GM20431 (cell line): ENCODE measurements around the gene PRR12.
"Not testable (repeated sequence)": the region's sequence is repeated elsewhere in the genome, so short reads cannot be mapped to it uniquely, and the experiment has no call there.

Experiments used
- in situ Hi-C: fragments of 300-500 bp; cut with MseI, MboI; formaldehyde crosslinking; loops from one replicate; pipeline ENCODE4 v1.15.0; 2020; ENCODE audit warnings: low sequenced_read_pairs; ENCODE audit not compliant: unreplicated experiment

PRR12 gene

DNA sequence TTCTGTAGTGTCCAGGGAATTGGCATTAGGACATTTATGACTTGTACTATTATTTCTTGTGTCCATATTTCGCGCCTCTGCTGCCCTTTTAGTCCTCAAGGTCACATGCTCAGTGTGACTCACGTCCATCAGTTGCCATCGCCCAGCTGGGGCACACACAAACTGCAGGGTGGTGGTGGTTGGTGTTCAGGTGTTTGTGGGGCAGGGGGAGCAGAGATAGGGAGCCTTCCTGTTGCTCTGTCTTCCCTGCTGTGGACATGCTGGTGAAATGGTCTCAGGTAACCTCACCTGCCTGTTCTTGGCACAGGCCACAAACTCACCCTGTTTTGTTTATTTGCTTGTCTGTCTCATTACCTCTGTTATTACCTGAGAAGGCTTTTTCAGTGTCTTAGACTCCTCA is 22.4 kb downstream of the PRR12 start:
- in situ Hi-C loops = no loop called here

- in situ Hi-C loops = no loop called here
Observed at GRCh38 chr19:49614096-49614833, 23.3 kb downstream of the PRR12 start.

DNA sequence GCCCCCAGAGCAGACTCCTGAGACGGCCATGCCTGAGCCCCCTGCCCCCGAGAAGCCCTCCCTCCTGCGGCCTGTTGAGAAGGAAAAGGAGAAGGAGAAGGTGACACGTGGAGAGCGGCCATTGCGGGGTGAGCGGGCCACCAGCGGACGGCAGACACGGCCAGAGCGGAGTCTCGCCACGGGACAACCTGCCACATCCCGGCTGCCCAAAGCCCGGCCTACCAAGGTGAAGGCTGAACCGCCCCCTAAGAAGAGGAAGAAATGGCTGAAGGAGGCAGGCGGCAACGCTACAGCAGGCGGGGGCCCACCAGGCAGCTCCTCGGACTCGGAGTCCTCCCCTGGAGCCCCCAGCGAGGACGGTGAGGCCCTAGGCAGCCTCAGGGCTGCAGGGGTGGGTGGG is 24.9 kb downstream of the PRR12 start:
- in situ Hi-C loops = no loop called here

- in situ Hi-C loops = no loop called here
Observed at GRCh38 chr19:49616532-49616931, 25.6 kb downstream of the PRR12 start.

DNA sequence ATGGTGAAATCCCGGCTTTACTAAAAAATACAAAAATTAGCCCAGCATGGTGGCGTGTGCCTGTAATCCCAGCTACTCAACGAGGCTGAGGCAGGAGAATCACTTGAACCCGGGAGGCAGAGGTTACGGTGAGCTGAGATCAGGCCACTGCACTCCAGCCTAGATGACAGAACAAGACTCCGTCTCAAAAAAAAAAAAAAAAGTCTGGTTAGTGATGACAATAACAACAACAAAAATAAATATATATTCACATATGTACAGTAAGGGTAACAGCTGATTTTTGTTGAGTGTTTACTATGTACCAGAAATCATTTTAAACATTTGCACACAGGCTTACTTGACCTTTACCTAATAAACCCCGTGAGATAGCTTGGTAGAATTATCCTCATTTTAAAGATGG is 26.0 kb downstream of the PRR12 start:
- in situ Hi-C loops = no loop called here

DNA sequence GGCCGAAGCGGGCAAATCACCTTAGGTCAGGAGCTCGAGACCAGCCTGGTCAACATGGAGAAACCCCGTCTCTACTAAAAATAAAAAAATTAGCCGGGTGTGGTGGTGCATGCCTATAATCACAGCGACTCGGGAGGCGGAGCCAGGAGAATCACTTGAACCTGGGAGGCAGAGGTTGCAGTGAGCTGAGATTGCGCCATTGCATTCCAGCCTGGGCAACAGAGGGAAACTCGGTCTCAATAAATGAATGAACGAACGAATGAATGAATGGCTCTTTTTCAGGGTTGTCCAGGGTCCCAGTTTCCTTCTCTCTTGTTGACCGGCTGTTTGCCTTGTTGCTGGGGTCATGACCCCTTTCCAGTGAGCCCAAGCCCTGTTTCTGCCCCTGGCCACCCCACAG is 26.9 kb downstream of the PRR12 start:
- in situ Hi-C loops = not testable (repeated sequence)

DNA sequence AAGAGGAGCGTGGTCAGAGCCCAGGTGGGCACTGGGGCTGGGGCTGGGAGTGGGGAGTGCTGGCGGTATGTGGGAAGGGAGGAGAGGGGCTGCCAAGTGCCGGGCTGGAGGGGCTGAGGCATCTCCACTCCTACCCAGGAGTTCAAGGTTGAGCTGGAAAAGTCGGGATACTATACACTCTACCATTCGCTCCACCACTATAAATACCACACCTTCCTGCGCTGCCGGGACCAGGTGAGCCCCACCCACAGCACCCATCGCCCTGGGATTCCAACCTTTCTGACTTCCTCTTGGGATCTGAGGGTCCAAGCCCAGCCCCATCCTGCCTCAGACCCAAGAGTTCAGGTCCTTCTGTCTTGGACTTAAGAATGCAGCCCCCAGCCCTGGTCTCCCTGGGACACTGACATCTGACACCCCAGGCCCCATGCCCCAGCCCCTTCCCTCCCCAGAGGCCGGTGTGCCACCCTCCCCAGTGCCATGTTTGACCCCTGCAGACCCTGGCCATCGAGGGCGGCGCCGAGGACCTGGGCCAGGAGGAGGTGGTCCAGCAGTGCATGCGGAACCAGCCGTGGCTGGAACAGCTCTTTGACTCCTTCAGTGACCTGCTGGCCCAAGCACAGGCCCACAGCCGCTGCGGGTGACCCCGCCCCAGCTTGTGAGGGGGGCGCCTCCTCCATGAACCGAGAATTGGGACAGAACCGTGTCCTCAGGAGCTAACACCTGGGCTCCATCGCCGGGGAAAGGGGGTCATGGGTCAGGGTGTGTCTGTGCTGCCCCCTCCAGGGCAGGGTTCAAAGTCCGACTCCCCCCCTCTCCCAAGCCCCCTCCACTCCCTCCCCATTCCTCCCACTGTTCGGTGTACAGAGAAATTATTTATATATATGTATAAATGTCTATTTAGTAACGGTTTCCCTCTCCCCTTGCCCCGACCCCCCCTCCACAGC is 34.3 kb downstream of the PRR12 start:
- in situ Hi-C loops = no loop called here

DNA sequence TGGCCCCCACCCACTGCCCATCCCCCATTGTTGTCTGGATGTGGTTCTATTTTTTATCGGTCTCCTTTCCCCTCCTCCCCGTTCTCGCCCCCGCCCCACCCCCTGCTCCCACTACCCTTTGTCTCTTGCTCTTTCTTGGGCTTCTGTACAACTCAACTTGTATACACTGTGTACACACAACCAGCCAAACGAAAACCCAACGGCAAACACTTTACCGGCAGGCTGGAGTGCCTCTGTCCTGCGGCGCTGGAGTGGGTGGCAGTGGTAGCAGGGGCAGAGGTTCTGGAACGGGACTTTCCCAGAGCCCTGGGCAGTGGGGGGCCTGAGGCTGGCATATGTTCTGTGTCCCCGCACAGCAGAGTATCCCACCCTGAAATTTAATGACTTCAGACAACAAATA is 35.2 kb downstream of the PRR12 start:
- in situ Hi-C loops = no loop called here

GRCh38 chr19:49629659-49630058 is 38.7 kb downstream of the PRR12 start:
- in situ Hi-C loops = no loop called here

DNA sequence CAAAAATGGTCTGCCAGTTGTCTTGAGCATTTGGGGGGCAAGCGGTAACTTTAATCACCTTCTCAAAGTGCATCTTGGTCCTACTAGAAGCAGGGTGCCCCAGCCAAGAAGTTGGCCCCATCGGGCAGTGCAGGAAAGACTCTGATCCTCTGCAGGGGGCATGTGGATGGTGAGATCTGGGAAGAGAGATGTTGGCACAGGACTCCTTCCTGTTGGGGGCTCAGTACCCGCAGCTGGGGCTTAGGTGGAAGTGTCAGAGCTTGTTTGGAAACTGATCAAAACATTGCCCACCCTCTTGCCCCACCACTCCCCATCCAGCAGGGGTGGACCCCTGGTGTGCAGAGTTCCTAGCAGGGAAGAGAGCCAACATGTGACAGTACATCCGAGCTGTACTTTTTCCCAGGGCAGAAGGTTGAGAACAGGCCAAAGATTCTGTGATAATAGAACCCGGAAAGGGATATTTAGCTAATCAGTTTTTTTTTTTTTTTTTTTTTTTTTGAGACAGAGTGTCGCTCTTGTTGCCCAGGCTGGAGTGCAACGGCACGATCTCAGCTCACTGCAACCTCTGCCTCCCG is 40.1 kb downstream of the PRR12 start:
- in situ Hi-C loops = no loop called here

- in situ Hi-C loops = no loop called here
Observed at GRCh38 chr19:49631610-49632192, 40.7 kb downstream of the PRR12 start.

- in situ Hi-C loops = no loop called here
Observed at GRCh38 chr19:49632576-49632975, 41.6 kb downstream of the PRR12 start.

- in situ Hi-C loops = not testable (repeated sequence)
Observed at GRCh38 chr19:49633273-49633672, 42.3 kb downstream of the PRR12 start.

- in situ Hi-C loops = no loop called here
Observed at GRCh38 chr19:49635530-49636232, 44.7 kb downstream of the PRR12 start.

DNA sequence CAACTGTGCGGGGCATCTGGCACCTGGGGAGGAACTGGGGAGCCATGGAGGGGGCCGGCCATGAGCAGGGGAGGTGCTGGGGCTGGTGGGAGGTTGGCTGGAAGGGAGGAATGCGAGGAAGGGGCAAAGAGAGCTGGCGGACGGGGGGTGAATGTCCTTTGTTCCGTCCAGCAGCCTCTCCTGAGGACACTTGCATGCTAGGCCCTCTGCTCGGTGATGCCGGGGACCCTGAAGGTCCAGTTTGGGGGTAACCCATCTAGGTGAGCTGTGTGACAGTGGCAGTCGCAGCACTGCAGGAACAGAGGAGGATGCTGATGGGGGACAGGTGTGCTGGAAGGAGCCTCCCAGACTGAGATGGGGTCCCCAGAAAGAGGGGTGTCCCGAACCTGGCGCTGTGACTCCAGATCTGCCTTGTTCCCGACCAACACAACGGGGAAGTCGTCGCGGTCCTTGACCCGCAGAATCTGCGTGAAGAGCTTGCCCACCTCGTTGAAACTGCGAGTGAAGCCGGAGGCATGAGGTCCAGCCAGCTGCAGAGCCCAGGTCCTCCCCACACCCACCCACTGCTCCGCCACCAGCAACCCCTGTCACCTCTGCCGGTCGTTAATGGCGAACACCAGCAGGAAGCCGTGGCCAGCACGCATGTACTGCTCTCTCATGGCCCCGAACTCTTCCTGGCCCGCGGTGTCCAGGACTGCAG is 45.4 kb downstream of the PRR12 start:
- in situ Hi-C loops = no loop called here

DNA sequence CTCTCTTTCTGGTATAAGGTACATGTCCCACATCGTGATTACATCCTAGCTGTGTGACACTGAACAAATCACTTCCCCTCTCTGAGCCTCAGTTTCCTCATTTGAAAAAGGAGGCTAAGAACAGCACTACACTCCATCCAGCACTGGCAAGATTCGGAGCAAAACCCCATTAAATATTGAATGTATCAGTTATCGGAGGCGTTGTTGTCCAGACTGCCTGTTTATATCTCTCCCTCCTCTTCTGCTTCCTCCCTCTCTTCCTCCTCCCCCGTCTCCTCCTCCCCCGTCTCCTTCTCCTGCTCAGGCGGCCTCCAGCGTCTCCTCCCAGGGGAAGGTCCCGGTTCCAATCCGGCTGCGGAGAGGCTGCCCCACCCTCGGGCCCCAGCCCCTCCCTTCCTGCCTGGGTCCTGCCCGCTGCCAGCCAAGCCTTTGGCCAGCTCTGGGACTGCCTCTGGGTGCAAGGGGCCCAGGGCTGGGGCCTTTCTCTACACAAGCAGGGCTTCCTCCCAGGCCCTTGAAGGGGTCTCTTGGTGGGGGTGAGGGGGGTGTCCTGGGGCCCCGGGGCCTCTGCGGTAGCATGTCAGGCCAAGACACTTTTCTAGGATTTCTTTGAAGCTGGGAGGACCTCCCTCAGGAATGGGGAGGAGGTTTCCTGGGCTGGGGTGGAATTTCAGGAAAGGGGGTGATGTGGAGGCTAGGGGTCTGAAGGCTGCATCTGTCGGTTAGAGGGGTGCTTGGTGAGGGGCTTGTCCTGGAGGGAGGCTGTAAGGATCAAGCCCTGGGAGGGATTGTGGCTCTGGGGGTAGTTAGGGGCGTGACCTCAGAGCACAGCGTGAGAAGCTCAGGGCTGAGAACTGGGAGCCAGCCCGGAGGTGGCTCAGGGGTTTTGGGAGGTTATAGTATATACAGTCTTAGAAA is 47.1 kb downstream of the PRR12 start:
- in situ Hi-C loops = no loop called here

DNA sequence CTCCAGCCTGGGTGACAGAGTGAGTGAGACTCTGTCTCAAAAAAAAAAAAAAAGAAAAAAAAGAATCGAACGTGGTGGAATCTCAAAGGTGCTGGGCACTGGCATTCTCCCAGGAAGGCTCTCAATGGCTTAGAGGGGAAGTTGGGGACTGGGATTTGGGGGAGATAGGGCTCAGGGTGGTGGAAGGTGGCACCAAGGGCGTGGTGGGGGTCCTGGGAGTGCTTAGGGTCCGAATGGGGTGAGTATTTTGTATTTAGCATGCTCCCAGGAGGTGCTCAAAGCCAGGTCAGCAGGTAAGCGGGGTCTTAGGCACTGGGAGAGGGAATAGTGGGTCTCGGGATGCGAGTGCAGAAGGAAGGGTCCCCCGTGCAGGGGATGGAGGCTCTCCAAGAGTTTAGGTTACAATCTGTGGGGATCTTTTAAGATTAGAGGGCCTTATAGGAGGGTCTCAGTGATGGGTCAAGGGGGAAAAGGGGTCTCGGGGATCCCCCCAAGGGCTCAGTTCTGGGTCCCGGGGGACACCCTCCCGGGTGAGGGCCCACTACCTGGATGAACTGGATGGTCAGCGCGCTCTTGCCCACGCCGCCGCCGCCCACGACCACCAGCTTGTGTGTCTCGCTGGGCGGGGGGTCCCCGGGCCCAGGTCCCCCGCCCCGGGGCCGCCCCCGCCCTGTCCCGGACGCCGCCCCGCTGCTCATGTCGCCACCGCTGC is 48.6 kb downstream of the PRR12 start:
- in situ Hi-C loops = no loop called here
